HepG2 (cell line): ENCODE measurements around the gene TF. TPM values are rescaled to one million over a fixed set of nuclear protein-coding genes. Genes with fewer than 3 reads are reported as not detected.

Experiments used
- DNMT1 ChIP-seq: sonication (generic); formaldehyde crosslinking; IDR thresholded peaks from 2 replicates; pipeline ENCODE4 v1.5.1; 2020; ENCODE audit warnings: mild to moderate bottlenecking, missing genetic modification reagents
- polyA plus RNA-seq, 8 experiments: library from polyadenylated mRNA; depleted of rRNA in 3 of 8; stranded (reverse) in 7 of 8; unstranded in 1 of 8; fragments of >200 nt; fragmentation: Illumina TruSeq in 4 of 8; extraction: Trizol in 4 of 8; gene quantifications; 2 replicates each; pipeline versions ENCODE4 v1.2.1 to v1.2.3, GENCODE V29; 2011 to 2016; ENCODE audit warnings: low read depth in 4 of 8, missing spikeins in 1 of 8, mixed read lengths in 1 of 8; ENCODE audit not compliant: insufficient read depth in 1 of 8
- total RNA-seq, 5 experiments: library from RNA; depleted of rRNA; stranded (reverse); fragments of >200 nt; fragmentation: Illumina TruSeq; extraction: Trizol; gene quantifications; 2 replicates each; pipeline ENCODE4 v1.2.3, GENCODE V29; 2016; ENCODE audit warnings: low read depth in 1 of 5
- TF ChIP-seq, protein P1 (sequence below): sonication (generic); formaldehyde crosslinking; IDR thresholded peaks from 2 replicates; pipeline ENCODE4 v1.9.0; 2022; ENCODE audit warnings: missing genetic modification reagents, mild to moderate bottlenecking, borderline replicate concordance
- TF ChIP-seq, protein P2 (sequence below), 2 experiments: fragments of 450-650 bp in 1 of 2; sonication (generic) in 1 of 2; formaldehyde crosslinking in 1 of 2; IDR thresholded peaks; 2 replicates each; pipeline versions ENCODE4 v1.6.1 to v1.8.0; 2016 to 2022; ENCODE audit warnings: antibody characterized with exemption in 1 of 2, mild to moderate bottlenecking in 1 of 2, missing genetic modification reagents in 1 of 2

Gene TF
- total and polyA plus RNA-seq, 2 of the 13 experiments (the other 11 are each of a cell fraction or from before 2014, with no cell fraction given): 10,074 to 11,821 TPM

DNA sequence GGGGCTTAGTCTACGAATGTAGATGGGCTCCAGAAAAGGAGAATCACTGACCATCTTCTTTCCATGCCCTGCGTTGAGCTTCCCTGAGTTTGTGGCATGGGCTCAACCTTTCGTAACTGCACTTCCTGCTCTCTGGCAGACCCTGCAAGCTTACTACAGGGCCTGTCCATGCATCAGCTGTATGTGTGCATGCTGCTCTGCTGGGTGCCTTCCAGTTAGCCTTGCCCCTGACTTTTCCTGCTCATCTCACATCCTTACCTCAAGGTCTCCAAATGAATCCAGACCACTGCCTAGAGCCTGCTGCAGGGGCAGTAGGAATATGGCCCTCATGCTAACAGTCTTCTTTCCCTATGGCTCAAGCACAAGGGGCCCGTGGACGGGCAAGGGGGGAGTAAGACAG lies 2.0 kb upstream of the TF start (continued):
- TF ChIP-seq, protein P1, sequence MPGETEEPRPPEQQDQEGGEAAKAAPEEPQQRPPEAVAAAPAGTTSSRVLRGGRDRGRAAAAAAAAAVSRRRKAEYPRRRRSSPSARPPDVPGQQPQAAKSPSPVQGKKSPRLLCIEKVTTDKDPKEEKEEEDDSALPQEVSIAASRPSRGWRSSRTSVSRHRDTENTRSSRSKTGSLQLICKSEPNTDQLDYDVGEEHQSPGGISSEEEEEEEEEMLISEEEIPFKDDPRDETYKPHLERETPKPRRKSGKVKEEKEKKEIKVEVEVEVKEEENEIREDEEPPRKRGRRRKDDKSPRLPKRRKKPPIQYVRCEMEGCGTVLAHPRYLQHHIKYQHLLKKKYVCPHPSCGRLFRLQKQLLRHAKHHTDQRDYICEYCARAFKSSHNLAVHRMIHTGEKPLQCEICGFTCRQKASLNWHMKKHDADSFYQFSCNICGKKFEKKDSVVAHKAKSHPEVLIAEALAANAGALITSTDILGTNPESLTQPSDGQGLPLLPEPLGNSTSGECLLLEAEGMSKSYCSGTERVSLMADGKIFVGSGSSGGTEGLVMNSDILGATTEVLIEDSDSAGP (CRISPR knock-in tag): peak; percentile 39; the same call in 1 of the 2 replicates
- TF ChIP-seq, protein P2, sequence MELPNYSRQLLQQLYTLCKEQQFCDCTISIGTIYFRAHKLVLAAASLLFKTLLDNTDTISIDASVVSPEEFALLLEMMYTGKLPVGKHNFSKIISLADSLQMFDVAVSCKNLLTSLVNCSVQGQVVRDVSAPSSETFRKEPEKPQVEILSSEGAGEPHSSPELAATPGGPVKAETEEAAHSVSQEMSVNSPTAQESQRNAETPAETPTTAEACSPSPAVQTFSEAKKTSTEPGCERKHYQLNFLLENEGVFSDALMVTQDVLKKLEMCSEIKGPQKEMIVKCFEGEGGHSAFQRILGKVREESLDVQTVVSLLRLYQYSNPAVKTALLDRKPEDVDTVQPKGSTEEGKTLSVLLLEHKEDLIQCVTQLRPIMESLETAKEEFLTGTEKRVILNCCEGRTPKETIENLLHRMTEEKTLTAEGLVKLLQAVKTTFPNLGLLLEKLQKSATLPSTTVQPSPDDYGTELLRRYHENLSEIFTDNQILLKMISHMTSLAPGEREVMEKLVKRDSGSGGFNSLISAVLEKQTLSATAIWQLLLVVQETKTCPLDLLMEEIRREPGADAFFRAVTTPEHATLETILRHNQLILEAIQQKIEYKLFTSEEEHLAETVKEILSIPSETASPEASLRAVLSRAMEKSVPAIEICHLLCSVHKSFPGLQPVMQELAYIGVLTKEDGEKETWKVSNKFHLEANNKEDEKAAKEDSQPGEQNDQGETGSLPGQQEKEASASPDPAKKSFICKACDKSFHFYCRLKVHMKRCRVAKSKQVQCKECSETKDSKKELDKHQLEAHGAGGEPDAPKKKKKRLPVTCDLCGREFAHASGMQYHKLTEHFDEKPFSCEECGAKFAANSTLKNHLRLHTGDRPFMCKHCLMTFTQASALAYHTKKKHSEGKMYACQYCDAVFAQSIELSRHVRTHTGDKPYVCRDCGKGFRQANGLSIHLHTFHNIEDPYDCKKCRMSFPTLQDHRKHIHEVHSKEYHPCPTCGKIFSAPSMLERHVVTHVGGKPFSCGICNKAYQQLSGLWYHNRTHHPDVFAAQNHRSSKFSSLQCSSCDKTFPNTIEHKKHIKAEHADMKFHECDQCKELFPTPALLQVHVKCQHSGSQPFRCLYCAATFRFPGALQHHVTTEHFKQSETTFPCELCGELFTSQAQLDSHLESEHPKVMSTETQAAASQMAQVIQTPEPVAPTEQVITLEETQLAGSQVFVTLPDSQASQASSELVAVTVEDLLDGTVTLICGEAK (IDR thresholded peaks at IDR 0.05): no peak
- TF ChIP-seq, protein P2 (CRISPR knock-in tag; IDR thresholded peaks at IDR 0.05): 0 out of 2 replicates have a peak, but pooled peaks have one; percentile 50
- no peak for TF ChIP-seq DNMT1
